Ishikawa (cell line): ENCODE results near the gene PHRF1.

ENCODE experiments used
- CEBPB ChIP-seq: IDR thresholded peaks from 2 replicates; pipeline ENCODE4 v1.6.1; 2012
- CREB1 ChIP-seq: IDR thresholded peaks from 2 replicates; pipeline ENCODE4 v1.6.1; 2012; ENCODE audit warnings: low read depth
- EGR1 ChIP-seq: IDR thresholded peaks from 2 replicates; pipeline ENCODE4 v1.6.1; 2012
- EP300 ChIP-seq: IDR thresholded peaks from 2 replicates; pipeline ENCODE4 v1.6.1; 2012; ENCODE audit warnings: borderline replicate concordance
- FOXM1 ChIP-seq: IDR thresholded peaks from 2 replicates; pipeline ENCODE4 v1.6.1; 2012; ENCODE audit warnings: low read depth, borderline replicate concordance
- NFIC ChIP-seq: IDR thresholded peaks from 2 replicates; pipeline ENCODE4 v1.6.1; 2012
- TAF1 ChIP-seq: IDR thresholded peaks from 2 replicates; pipeline ENCODE4 v1.6.1; 2012; ENCODE audit warnings: low read depth, mild to moderate bottlenecking
- TCF12 ChIP-seq: IDR thresholded peaks from 2 replicates; pipeline ENCODE4 v1.6.1; 2012; ENCODE audit warnings: low read depth
- TEAD4 ChIP-seq: IDR thresholded peaks from 2 replicates; pipeline ENCODE4 v1.6.1; 2012
- YY1 ChIP-seq: IDR thresholded peaks from 2 replicates; pipeline ENCODE4 v1.6.1; 2012; ENCODE audit warnings: low read depth
- ZBTB7A ChIP-seq: IDR thresholded peaks from 2 replicates; pipeline ENCODE4 v1.6.1; 2012; ENCODE audit warnings: low read depth
- TF ChIP-seq, protein P1 (sequence below): IDR thresholded peaks from 2 replicates; pipeline ENCODE4 v1.6.1; 2012
- TF ChIP-seq, protein P2 (sequence below): IDR thresholded peaks from 2 replicates; pipeline ENCODE4 v1.6.1; 2012
- TF ChIP-seq, protein P3 (sequence below): IDR thresholded peaks from 2 replicates; pipeline ENCODE4 v1.6.1; 2012; ENCODE audit warnings: low read depth, mild to moderate bottlenecking

Gene PHRF1

DNA sequence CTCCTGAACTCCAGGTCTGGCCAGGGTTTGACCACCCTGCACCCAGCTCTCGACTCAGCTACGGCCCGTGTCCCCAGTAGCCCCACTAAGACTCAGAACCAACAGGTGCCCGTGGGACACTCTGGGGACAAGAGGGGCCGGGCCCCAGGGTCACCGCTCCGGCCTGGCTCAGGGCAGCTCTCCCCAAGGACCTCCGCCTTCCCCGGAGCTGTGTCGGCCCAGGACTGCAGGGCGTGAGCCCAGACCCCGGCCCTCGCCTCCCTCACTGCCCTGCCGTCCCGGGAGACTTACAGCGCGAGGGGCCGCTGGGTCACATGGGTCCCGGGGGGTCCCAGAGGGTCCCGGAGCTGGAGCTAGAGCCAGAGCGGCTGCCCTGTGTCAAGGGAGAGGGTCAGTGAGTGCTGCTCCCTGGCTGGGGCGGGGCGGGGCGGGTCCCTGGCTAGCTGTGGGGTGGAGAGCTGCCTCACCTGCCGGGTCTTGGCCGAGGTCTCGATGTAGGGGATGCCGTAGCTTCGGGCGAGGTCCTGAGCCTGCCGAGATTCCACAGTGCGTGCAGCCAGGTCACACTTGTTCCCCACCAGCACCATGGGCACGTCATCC lies 43.2 kb upstream of the PHRF1 start:
- TF ChIP-seq TEAD4 (no peak), EGR1 (no peak), CREB1 (no peak), EP300 (no peak), TAF1 (no peak), YY1 (no peak)
- TF ChIP-seq, protein P1, sequence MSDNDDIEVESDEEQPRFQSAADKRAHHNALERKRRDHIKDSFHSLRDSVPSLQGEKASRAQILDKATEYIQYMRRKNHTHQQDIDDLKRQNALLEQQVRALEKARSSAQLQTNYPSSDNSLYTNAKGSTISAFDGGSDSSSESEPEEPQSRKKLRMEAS, result no peak
- TF ChIP-seq, protein P2, sequence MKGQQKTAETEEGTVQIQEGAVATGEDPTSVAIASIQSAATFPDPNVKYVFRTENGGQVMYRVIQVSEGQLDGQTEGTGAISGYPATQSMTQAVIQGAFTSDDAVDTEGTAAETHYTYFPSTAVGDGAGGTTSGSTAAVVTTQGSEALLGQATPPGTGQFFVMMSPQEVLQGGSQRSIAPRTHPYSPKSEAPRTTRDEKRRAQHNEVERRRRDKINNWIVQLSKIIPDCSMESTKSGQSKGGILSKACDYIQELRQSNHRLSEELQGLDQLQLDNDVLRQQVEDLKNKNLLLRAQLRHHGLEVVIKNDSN, result no peak

DNA sequence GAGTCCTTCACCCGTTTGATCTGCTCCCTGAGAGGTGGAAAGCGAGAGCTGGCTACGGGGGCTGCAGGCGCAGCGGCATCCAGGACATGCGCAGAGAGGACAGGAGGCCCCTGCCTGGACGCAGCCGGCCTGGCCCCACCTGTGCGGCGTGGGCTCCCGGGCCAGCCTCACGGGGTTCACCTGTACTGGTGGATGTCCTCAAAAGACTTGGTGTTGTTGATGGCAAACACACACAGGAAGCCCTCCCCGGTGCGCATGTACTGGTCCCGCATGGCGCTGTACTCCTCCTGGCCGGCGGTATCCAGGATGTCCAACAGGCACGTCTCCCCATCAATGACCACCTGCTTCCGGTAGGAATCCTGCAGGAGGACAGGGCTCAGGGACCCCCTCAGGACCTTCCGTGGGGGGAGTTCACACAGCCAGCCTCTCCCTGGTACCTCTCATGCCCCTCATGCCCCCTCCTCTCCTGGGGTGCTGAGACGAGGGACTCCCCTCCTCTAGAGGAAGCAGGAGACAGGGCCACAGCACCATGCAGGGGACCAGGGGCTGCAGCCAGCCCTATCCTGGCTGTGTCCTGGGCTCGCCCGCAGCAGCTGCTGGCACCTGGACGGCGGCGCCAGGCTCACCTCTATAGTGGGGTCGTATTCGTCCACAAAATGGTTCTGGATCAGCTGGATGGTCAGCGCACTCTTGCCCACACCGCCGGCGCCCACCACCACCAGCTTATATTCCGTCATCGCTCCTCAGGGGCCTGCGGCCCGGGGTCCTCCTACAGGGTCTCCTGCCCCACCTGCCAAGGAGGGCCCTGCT lies 42.5 kb upstream of the PHRF1 start:
- TF ChIP-seq, protein P2, result no peak

DNA sequence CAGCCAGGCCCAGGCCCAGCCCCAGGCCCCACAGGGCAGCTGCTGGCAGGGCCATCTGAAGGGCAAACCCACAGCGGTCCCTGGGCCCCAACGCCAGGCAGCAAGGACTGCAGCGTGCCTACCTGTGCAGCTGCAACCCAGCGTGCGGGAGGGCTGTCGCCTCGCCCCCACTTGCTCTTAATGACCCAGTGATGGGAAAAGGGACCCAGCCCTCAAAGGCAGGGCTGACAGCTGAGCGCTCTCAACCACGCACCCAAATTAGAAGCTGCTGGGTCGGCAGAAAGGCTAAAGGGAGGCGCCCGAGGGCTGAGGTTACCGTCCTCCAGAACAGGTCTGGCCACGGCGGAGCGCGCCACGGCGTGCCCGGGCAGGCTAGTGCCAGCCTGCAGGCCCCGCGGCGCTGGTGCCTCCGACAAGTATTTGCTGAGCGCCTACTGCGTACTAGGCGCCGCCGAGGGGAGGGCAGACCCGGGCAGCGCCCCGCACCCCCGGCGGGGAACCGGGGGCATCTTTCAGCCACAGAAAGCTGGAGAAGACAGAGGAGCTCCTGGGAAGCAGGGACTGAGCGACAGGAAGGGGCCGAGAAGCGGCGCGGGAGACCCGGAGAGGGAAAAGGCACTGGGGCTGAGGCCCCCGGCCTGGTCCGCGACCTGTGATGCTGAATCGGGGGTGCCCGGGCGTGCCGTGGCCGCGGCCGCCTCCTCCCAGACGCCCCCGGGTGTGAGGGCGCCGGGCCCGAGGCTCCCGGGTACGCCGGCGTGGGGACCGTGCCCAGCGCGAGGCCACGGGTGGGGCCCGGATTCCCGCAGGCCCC lies 41.7 kb upstream of the PHRF1 start:
- TF ChIP-seq, protein P1, result peak; percentile 28; the same call in 1 of the 2 replicates
- TF ChIP-seq NFIC (no peak), TCF12 (no peak)

DNA sequence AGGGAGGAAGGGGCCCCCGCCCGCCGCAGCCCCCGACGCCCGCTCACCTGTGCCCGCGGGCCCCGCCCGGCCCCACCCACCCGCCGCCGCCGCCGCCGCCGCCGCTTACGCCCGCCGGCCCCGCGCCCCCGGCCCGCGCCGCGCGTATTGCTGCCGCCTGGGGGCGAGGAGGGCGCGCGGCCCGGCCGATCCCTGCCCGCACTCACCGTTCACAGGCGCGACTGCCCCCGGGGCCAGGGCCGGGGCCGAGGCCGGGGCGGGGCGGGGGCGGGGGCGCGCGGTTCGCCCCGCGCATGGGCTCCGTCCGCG lies 41.1 kb upstream of the PHRF1 start:
- TF ChIP-seq NFIC, result no peak
- TF ChIP-seq, protein P3, sequence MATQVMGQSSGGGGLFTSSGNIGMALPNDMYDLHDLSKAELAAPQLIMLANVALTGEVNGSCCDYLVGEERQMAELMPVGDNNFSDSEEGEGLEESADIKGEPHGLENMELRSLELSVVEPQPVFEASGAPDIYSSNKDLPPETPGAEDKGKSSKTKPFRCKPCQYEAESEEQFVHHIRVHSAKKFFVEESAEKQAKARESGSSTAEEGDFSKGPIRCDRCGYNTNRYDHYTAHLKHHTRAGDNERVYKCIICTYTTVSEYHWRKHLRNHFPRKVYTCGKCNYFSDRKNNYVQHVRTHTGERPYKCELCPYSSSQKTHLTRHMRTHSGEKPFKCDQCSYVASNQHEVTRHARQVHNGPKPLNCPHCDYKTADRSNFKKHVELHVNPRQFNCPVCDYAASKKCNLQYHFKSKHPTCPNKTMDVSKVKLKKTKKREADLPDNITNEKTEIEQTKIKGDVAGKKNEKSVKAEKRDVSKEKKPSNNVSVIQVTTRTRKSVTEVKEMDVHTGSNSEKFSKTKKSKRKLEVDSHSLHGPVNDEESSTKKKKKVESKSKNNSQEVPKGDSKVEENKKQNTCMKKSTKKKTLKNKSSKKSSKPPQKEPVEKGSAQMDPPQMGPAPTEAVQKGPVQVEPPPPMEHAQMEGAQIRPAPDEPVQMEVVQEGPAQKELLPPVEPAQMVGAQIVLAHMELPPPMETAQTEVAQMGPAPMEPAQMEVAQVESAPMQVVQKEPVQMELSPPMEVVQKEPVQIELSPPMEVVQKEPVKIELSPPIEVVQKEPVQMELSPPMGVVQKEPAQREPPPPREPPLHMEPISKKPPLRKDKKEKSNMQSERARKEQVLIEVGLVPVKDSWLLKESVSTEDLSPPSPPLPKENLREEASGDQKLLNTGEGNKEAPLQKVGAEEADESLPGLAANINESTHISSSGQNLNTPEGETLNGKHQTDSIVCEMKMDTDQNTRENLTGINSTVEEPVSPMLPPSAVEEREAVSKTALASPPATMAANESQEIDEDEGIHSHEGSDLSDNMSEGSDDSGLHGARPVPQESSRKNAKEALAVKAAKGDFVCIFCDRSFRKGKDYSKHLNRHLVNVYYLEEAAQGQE, result no peak
- TF ChIP-seq TEAD4, result no peak
- no peak for TF ChIP-seq CEBPB
- no peak for TF ChIP-seq FOXM1
- no peak for TF ChIP-seq TAF1
- TF ChIP-seq, protein P2, result no peak
- no peak for TF ChIP-seq TCF12
- TF ChIP-seq, protein P1, result no peak
- no peak for TF ChIP-seq EGR1
- no peak for TF ChIP-seq EP300
- TF ChIP-seq CREB1, result no peak
- no peak for TF ChIP-seq YY1

DNA sequence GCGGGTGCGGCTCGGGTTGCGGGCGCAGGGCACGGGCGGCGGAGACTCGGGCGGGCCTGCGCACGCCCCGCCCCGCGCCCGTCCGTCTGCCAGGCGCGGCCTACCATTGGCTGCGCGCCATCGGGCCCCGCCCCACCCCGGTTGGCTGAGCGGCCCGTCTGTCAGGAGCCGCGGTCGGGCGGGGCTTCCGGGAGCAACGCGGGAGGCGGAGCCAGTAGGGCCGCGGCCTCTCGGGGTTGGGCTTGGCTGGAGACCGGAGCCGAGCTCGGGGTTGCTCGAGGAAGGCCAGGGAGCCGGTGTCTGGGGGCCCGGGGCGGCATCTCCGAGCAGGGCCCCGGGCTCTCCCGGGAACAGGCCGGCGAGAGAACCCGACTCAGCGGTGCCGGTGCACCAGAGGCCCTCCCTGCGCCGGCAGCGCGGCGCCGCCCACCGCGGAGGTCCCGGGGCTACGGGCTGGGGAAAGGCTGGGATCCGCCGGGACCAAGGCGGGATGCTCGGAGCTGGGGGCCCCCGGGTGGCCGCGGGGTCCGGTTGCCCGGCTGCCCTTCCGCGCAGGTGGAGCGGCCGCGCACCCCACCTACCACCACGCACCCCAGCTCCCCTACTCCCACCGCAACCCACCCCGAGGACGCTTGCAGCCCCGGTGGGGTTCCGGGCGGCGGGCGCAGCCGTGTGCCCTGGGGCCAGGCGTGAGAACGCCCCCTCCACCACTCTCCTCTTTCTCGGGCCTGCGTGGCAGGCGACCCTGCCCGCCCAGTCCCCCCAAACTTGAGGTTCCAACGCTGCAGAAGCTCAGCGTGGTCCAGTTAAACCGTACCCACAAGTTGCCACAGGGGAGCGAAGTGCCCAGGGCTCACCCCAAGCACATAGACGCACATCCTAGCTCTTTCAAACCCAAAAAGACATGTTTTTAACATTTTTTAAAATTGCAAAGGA lies 40.5 kb upstream of the PHRF1 start, which contains the start of gene HRAS:
Gene HRAS, minus strand, starts transcription at position 58 of the 936 bp plus-strand sequence.
- TF ChIP-seq TCF12 (no peak), TEAD4 (no peak), YY1 (no peak), FOXM1 (no peak), NFIC (no peak), ZBTB7A (peak; percentile 79; the same call in 1 of the 2 replicates), TAF1 (peak; percentile 66; the same call in 1 of the 2 replicates), EP300 (no peak)
- TF ChIP-seq, protein P1, result peak; percentile 24
